KMS-11 (cell line): ENCODE data around the gene TTC23L.

ENCODE experiments used
- H2AFZ ChIP-seq: fragments of 200-600 bp; sonication (generic); 2 replicates; pipeline ENCODE4 v1.6.1; 2016; ENCODE audit warnings: antibody characterized with exemption, mixed run types, low read depth
- H3K27ac ChIP-seq: fragments of 200-600 bp; sonication (generic); 2 replicates; pipeline ENCODE4 v1.6.1; 2016; ENCODE audit warnings: mild to moderate bottlenecking, mixed run types
- H3K27me3 ChIP-seq: fragments of 200-600 bp; sonication (generic); 2 replicates; pipeline ENCODE4 v1.6.1; 2017; ENCODE audit warnings: mild to moderate bottlenecking, low read depth, mixed run types, moderate library complexity; ENCODE audit not compliant: insufficient read depth
- H3K36me3 ChIP-seq: fragments of 200-600 bp; sonication (generic); 2 replicates; pipeline ENCODE4 v1.6.1; 2017; ENCODE audit warnings: mild to moderate bottlenecking, mixed run types; ENCODE audit not compliant: insufficient read depth
- H3K4me1 ChIP-seq: fragments of 200-600 bp; sonication (generic); 2 replicates; pipeline ENCODE4 v1.6.1; 2016; ENCODE audit warnings: mild to moderate bottlenecking, low read depth, mixed run types; ENCODE audit not compliant: poor library complexity, severe bottlenecking
- H3K4me2 ChIP-seq: fragments of 200-600 bp; sonication (generic); 2 replicates; pipeline ENCODE4 v1.7.0; 2016; ENCODE audit warnings: mild to moderate bottlenecking, mixed run types
- H3K4me3 ChIP-seq: fragments of 200-600 bp; sonication (generic); IDR thresholded peaks from 2 replicates; pipeline ENCODE4 v1.6.1; 2017; ENCODE audit warnings: low read depth, low read length, mixed read lengths; ENCODE audit not compliant: insufficient read depth
- H3K79me2 ChIP-seq: fragments of 200-600 bp; sonication (generic); 2 replicates; pipeline ENCODE4 v1.6.1; 2016; ENCODE audit warnings: low read depth, mixed run types; ENCODE audit not compliant: insufficient read depth
- H3K9ac ChIP-seq: fragments of 200-600 bp; sonication (generic); 2 replicates; pipeline ENCODE4 v1.6.1; 2016; ENCODE audit warnings: mild to moderate bottlenecking, mixed run types
- H4K20me1 ChIP-seq: fragments of 200-600 bp; sonication (generic); 2 replicates; pipeline ENCODE4 v1.6.1; 2016; ENCODE audit warnings: mild to moderate bottlenecking, mixed run types; ENCODE audit not compliant: insufficient read depth
- TF ChIP-seq, protein P1 (sequence below): fragments of 200-600 bp; sonication (generic); conservative IDR thresholded peaks from 2 replicates; pipeline ENCODE4 v1.6.1; 2017; ENCODE audit warnings: low read depth, mild to moderate bottlenecking, antibody characterized with exemption, low read length, moderate library complexity, mixed read lengths

TTC23L gene

GRCh38 chr5:34913072-34913471 lies 74.1 kb downstream of the TTC23L start:
- Histone ChIP-seq H3K79me2 (peaks cover 56% of the 10 kb centered on the region), H3K4me3 (no peak overlapping the region)

GRCh38 chr5:34914671-34915138 lies 75.7 kb downstream of the TTC23L start:
- TF ChIP-seq, protein P1, sequence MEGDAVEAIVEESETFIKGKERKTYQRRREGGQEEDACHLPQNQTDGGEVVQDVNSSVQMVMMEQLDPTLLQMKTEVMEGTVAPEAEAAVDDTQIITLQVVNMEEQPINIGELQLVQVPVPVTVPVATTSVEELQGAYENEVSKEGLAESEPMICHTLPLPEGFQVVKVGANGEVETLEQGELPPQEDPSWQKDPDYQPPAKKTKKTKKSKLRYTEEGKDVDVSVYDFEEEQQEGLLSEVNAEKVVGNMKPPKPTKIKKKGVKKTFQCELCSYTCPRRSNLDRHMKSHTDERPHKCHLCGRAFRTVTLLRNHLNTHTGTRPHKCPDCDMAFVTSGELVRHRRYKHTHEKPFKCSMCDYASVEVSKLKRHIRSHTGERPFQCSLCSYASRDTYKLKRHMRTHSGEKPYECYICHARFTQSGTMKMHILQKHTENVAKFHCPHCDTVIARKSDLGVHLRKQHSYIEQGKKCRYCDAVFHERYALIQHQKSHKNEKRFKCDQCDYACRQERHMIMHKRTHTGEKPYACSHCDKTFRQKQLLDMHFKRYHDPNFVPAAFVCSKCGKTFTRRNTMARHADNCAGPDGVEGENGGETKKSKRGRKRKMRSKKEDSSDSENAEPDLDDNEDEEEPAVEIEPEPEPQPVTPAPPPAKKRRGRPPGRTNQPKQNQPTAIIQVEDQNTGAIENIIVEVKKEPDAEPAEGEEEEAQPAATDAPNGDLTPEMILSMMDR, result no peak
- Histone ChIP-seq H3K79me2 (peaks cover 73% of the 10 kb centered on the region), H3K36me3 (peaks cover 14% of the 10 kb centered on the region; the same call in 1 of the 2 replicates)

More at GRCh38 chr5:34913072-34913471, 74.1 kb downstream of the TTC23L start:
- Histone ChIP-seq H4K20me1 (no peaks in the 10 kb centered on the region), H3K27me3 (no peaks in the 10 kb centered on the region), H2AFZ (no peak overlapping the region), H3K4me1 (peaks cover 26% of the 10 kb centered on the region), H3K27ac (no peak overlapping the region), H3K36me3 (peaks cover 10% of the 10 kb centered on the region; the same call in 1 of the 2 replicates), H3K4me2 (peak overlapping the region; percentile 94; the same call in 1 of the 2 replicates), H3K9ac (no peak overlapping the region)
- TF ChIP-seq, protein P1, result no peak

GRCh38 chr5:34915139-34915855 lies 76.3 kb downstream of the TTC23L start, which contains the start of the genes BRIX1 and RAD1:
Gene BRIX1 (plus strand): TSS chr5:34915711. CDS start chr5:34915739, 28 bp downstream.
Gene RAD1 (minus strand): TSS chr5:34915504. CDS start chr5:34914892, 612 bp downstream.
- H3K27ac ChIP-seq, result peak within 1 kb of the TSS; percentile 84
- H3K4me1 ChIP-seq, result peaks cover 41% of the 10 kb centered on the region
- H3K27me3 ChIP-seq, result no peaks in the 10 kb centered on the region
- H3K4me3 ChIP-seq, result no peak within 1 kb of the TSS
- peak within 1 kb of the TSS; percentile 98 for H3K9ac ChIP-seq
- H3K4me2 ChIP-seq, result peak within 1 kb of the TSS; percentile 94
- TF ChIP-seq, protein P1, result no peak
- H2AFZ ChIP-seq, result peak within 1 kb of the TSS; percentile 51
- no peaks in the 10 kb centered on the region for H4K20me1 ChIP-seq
- H3K36me3 ChIP-seq, result peaks cover 19% of the 10 kb centered on the region; the same call in 1 of the 2 replicates
- H3K79me2 ChIP-seq, result peaks cover 79% of the 10 kb centered on the region

More at GRCh38 chr5:34914671-34915138, 75.7 kb downstream of the TTC23L start:
- Histone ChIP-seq H2AFZ (peak overlapping the region; percentile 51), H3K9ac (peak overlapping the region; percentile 98), H4K20me1 (no peaks in the 10 kb centered on the region), H3K4me2 (peak overlapping the region; percentile 94), H3K27ac (peak overlapping the region; percentile 84), H3K4me3 (no peak overlapping the region), H3K4me1 (peaks cover 41% of the 10 kb centered on the region), H3K27me3 (no peaks in the 10 kb centered on the region)

- H3K27ac ChIP-seq, result peak overlapping the region; percentile 84
- peak overlapping the region; percentile 51 for H2AFZ ChIP-seq
Measured at GRCh38 chr5:34915856-34916192, 76.9 kb downstream of the TTC23L start.

More at GRCh38 chr5:34915856-34916192, 76.9 kb downstream of the TTC23L start:
- Histone ChIP-seq H3K79me2 (peaks cover 84% of the 10 kb centered on the region), H3K4me2 (peak overlapping the region; percentile 72; the same call in 1 of the 2 replicates), H3K4me3 (no peak overlapping the region), H3K36me3 (peaks cover 22% of the 10 kb centered on the region; the same call in 1 of the 2 replicates), H4K20me1 (no peaks in the 10 kb centered on the region), H3K9ac (peak overlapping the region; percentile 98), H3K27me3 (no peaks in the 10 kb centered on the region), H3K4me1 (peaks cover 41% of the 10 kb centered on the region)
- TF ChIP-seq, protein P1, result no peak
